ENCODE data around the gene C2CD4D.
"Not testable (repeated sequence)": the region's sequence is repeated elsewhere in the genome, so short reads cannot be mapped to it uniquely, and the experiment has no call there.

The C2CD4D gene

GRCh38 chr1:151858886-151859665 is 19.5 kb upstream of the C2CD4D start:
- DNase-seq (ENCODE audit: low read depth), result no peak

- DNase-seq (ENCODE audit: low read depth), result no peak
Observed at GRCh38 chr1:151858030-151858746, 18.6 kb upstream of the C2CD4D start.

- no peak for DNase-seq (ENCODE audit: low read depth)
Observed at GRCh38 chr1:151855933-151856332, 16.3 kb upstream of the C2CD4D start.

- not testable (repeated sequence) for DNase-seq (ENCODE audit: low read depth)
Observed at GRCh38 chr1:151855516-151855915, 15.9 kb upstream of the C2CD4D start.

GRCh38 chr1:151854658-151855057 is 15.0 kb upstream of the C2CD4D start:
- no peak for DNase-seq (ENCODE audit: low read depth)

- no peak for DNase-seq (ENCODE audit: low read depth)
Observed at GRCh38 chr1:151853411-151853943, 13.9 kb upstream of the C2CD4D start, which contains the start of gene THEM5. THEM5 (minus strand) TSS chr1:151853712; CDS start chr1:151853565, 147 bp downstream.

GRCh38 chr1:151852733-151853132 is 13.1 kb upstream of the C2CD4D start:
- DNase-seq (ENCODE audit: low read depth), result no peak

- DNase-seq (ENCODE audit: low read depth), result no peak
Observed at GRCh38 chr1:151851886-151852285, 12.3 kb upstream of the C2CD4D start.

- DNase-seq (ENCODE audit: low read depth), result no peak
Observed at GRCh38 chr1:151849871-151850270, 10.3 kb upstream of the C2CD4D start.

GRCh38 chr1:151849126-151849525 is 9.5 kb upstream of the C2CD4D start:
- DNase-seq (ENCODE audit: low read depth), result no peak

- DNase-seq (ENCODE audit: low read depth), result no peak
Observed at GRCh38 chr1:151847867-151848596, 8.4 kb upstream of the C2CD4D start.

- DNase-seq (ENCODE audit: low read depth), result no peak
Observed at GRCh38 chr1:151846686-151847237, 7.1 kb upstream of the C2CD4D start.

- DNase-seq (ENCODE audit: low read depth), result no peak
Observed at GRCh38 chr1:151846062-151846568, 6.5 kb upstream of the C2CD4D start.

- no peak for DNase-seq (ENCODE audit: low read depth)
Observed at GRCh38 chr1:151843398-151843797, 3.8 kb upstream of the C2CD4D start.

GRCh38 chr1:151841141-151841540 is 1.5 kb upstream of the C2CD4D start:
- no peak for DNase-seq (ENCODE audit: low read depth)

GRCh38 chr1:151840421-151840820 is 801 bp upstream of the C2CD4D start:
- DNase-seq (ENCODE audit: low read depth), result no peak

GRCh38 chr1:151839082-151839412 is 573 bp downstream of the C2CD4D start:
- DNase-seq (ENCODE audit: low read depth), result no peak

GRCh38 chr1:151838222-151839081 is 1.2 kb downstream of the C2CD4D start:
- peak; percentile 43 for DNase-seq (ENCODE audit: low read depth)

- DNase-seq (ENCODE audit: low read depth), result no peak
Observed at GRCh38 chr1:151837884-151838221, 1.8 kb downstream of the C2CD4D start.

GRCh38 chr1:151837197-151837596 is 2.4 kb downstream of the C2CD4D start:
- DNase-seq (ENCODE audit: low read depth), result no peak

- DNase-seq (ENCODE audit: low read depth), result no peak
Observed at GRCh38 chr1:151835596-151835995, 4.0 kb downstream of the C2CD4D start.

Data from activated T-helper 9 cell treated with anti-CD3 and anti-CD28 coated beads, Interleukin-2, amount 50 U/mL, for 16 hours (primary cell).